Measurements from ENCODE around the gene EFNA1. TPM values are rescaled to one million over a fixed set of nuclear protein-coding genes. Genes with fewer than 3 reads are reported as not detected.

The EFNA1 gene, protein sequence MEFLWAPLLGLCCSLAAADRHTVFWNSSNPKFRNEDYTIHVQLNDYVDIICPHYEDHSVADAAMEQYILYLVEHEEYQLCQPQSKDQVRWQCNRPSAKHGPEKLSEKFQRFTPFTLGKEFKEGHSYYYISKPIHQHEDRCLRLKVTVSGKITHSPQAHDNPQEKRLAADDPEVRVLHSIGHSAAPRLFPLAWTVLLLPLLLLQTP
- 21.7 to 30.6 TPM (median 26.3 TPM) in 5 replicates for total RNA-seq (2022; extraction: Qiagen RNA extraction)

DNA sequence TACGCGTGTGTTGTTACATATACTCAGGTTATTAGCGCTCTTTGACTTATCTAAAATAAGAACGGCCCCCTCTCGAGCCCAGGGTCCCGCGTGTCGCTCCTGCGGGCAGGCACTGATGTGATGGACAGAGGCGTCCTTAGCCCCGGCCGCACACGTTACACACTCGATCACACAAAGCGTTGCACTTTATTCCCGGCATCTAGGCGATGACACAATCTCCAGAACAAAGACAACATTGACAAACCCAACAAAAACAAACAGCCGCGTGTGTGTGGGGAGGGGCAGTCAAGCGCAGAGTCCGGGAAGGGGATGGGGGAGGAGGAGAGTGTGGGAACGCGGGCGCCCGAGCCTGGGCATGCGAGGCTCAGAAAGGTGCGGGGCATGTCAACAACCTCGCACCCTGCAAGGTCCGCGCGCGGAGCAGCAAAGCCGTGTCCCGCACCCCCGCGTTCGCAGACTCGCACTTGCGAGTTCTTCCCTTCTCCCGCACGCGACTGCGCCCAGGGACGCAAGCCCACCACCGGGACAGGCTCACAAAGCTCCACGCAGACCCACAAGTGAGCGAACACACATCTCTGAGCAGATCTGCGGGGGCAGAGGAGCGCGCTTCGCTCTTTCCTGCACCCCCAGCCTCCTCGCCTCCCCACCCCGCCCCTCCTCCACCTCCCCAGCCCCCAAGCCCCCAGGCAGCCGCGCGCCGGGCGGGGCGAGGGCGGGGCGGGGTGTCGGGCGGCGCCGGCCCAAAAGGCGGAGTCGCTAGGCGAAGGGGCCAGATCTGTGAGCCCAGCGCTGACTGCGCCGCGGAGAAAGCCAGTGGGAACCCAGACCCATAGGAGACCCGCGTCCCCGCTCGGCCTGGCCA lies at the start of gene EFNA1:
EFNA1 (plus strand) TSS at position 772 of the 862 bp plus-strand sequence. CDS start 102 bp downstream, outside the sequence.

DNA sequence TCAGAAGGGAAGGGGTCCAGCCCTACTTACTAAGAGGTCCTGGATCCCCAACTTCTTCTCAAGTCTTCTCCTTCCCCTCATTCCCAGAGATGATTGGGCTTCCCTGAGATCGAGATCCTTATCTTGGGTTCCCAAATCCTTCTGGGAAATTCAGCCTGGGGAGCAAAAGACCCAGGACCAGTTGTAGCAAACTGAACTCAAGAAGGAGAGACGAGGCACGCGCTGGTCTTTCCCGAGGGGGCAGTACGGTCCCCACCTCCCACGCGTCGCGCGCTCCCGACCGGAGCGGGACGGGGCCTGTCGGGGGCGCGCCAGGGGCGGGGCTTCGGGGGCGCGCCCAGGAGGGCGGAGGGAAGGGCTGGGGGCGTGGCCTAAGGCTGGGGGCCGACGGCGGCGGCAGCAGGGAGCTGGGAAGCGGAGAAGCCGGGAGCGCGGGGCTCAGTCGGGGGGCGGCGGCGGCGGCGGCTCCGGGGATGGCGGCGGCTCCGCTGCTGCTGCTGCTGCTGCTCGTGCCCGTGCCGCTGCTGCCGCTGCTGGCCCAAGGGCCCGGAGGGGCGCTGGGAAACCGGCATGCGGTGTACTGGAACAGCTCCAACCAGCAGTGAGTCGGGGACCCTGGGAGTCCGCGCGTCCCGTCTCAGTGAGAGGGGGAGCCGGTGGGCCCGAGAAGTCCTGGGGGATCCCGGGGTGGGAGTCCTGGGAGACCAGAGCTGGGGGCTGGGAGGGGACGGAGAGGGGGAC lies 49.0 kb upstream of the EFNA1 start, which contains the start of gene EFNA3:
EFNA3 (plus strand) TSS at position 369 of the 741 bp plus-strand sequence; CDS start at position 474, 105 bp downstream.

DNA sequence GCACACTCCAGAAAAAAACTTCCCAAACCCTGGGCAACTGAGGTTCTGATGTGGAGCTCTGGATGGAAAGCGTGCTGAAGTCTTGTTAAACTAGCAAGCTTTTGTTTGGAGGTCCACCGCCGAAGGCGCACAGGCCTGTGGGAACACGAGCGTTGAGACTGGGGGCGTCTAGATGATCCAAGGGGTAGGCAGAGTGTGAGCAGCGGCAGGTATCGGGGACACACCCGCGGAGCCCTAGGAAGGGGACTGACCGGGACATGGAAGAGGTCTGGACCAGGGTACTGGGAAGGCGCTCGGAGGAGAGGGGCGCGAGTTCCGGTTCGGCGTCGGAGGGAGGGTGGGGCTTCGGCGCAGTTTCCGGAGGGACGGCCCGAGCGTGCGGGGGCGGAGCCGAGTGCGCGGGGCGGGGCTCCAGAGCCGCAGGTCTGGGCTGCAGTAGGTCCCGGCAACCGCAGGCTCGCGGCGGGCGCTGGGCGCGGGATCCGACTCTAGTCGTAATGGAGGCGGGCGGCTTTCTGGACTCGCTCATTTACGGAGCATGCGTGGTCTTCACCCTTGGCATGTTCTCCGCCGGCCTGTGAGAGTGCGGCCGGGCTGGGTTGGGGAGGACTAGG lies 7.8 kb downstream of the EFNA1 start, which contains the start of gene SLC50A1:
SLC50A1 (plus strand) TSS at position 438 of the 614 bp plus-strand sequence; CDS start at position 498, 60 bp downstream.

DNA sequence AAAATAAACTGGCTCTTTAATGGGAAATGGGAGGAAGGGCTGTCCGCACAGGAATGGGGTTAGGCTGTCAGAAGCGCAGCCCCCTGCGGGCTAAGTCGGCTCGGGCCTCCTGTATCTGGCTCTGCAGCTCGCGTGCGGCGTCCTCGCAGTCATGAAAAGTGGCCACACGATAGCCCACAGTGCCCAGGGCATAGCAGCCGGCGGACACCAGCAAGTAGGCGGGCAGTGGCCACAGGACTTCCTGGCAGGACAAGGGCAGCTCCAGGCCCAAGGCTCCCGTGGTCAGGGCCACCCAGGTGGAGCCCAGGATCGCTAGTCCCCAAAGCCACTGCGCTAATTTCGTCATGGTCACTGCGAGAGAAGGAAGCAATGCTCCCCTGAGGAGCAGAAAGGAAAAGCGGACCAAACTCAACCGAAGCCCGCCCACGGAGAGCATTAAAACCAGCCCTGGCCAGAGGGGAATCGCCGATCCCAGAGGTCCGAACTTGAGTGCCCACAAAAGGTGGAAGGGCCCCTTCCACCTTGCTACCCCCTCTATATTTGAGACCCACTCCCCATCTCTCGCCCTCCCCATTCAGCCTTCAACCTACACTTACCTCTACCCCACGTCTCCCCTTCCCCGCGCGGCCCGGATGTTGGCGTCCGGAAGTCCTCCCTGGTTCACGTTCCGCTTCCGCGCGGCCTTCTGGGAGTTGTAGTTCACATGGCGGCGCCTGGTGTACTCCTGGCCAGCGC lies 12.4 kb downstream of the EFNA1 start, which contains the start of gene DPM3:
DPM3 (minus strand) TSS at position 637 of the 735 bp plus-strand sequence; CDS start at position 346, 291 bp downstream.

DNA sequence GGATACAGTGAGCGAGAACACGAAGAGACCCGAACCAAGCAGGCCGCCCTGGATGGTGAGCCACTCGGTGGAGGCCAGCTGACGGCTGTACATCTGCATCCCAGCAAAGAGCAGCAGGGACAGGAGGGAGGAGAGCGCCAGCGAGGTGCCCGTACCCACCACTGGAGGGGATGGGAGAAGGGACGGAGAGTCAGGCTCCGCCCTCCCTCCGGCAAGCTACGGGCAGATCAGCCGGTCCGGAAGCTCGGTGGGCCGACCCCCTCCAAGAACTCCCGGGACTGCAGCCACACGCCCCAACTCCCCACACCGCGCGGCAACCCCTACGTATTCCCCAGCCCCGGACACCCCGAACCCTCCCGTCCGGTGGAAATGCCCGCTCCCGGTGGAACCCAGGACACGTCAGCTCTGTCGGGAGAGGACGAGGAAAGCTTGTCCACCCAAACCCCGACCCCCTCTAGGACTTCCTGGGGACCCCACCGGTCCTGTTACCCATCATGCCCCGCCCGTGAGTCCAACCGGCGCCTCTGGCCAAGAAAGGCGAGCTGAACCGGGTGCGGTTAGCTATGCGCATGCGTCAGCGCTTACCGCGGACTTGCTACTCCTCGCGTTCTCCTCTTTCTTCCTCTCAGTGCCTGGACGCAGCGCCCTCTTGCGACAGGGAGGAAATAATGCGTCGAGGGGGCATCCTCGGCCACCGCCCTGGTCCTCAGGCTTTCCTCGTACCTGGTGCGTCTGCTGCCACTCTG lies 45.2 kb downstream of the EFNA1 start, which contains the start of gene KRTCAP2:
KRTCAP2 (minus strand) TSS at position 573 of the 746 bp plus-strand sequence; CDS start at position 493, 80 bp downstream.

DNA sequence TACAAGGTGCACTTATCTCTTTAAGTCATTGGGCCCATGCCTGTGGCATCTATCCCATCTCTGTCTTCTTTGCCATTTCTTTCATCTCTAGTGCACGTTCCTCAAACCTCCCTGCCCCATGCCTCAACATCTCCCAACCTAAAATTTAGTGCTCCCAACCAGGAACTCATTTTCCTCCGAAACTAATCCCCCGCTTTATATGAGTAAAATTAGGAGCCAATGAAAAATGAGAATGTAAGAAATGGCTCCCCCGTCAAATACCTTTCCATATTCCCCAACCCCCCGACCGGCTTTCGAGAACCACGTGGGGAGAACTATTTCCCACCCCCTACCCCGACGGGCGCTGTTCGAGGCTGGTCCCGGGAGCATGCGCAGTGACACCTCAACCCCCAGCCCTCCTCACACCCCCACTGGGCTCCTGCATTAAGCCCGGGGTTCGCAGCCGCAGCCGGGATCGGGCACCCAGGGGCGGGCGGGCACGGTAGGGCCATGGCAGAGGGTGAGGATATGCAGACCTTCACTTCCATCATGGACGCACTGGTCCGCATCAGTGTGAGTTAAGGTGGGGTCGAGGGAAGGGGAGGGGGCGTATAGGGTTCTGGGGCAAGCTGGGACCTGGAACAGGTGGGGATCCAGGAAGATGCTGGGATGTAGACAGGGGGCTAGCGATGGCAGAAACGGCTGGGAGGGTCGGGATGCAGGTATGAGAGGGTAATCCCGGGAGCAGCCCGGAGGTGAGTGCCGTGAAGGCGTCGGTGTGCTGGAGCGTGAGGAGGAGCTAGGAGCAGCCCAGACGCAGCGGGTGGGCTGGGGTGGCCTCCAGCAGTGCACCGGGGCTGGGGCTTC lies 46.0 kb downstream of the EFNA1 start, which contains the start of gene TRIM46:
TRIM46 (plus strand) TSS at position 372 of the 846 bp plus-strand sequence; CDS start at position 490, 118 bp downstream.

Other genes starting within 250 kb of the EFNA1 start
- gene PMVK, start 191.2 kb upstream of the EFNA1 start, total RNA-seq (2022; extraction: Qiagen RNA extraction) = 39.6 to 50.3 TPM (median 45.3 TPM) in 5 replicates
- 13.5 to 15.9 TPM (median 14.6 TPM) in 5 replicates for gene PBXIP1, start 171.8 kb upstream of the EFNA1 start, total RNA-seq (2022; extraction: Qiagen RNA extraction)
- gene PYGO2, start 166.1 kb upstream of the EFNA1 start, total RNA-seq (2022; extraction: Qiagen RNA extraction) = 21.6 to 23.1 TPM (median 21.9 TPM) in 5 replicates
- 219 to 266 TPM (median 254 TPM) in 5 replicates for gene SHC1, start 157.1 kb upstream of the EFNA1 start, total RNA-seq (2022; extraction: Qiagen RNA extraction)
- 307 to 357 TPM (median 343 TPM) in 5 replicates for gene CKS1B, start 153.2 kb upstream of the EFNA1 start, total RNA-seq (2022; extraction: Qiagen RNA extraction)
- 38.0 to 45.6 TPM (median 44.1 TPM) in 5 replicates for gene FLAD1, start 144.5 kb upstream of the EFNA1 start, total RNA-seq (2022; extraction: Qiagen RNA extraction)
- gene LENEP, start 134.3 kb upstream of the EFNA1 start, total RNA-seq (2022; extraction: Qiagen RNA extraction) = not detected in 5 replicates
- 41.1 to 55.1 TPM (median 52.6 TPM) in 5 replicates for gene ZBTB7B, start 125.1 kb upstream of the EFNA1 start, total RNA-seq (2022; extraction: Qiagen RNA extraction)
- 0.37 to 1.2 TPM (median 0.71 TPM) in 5 replicates for gene DCST2, start 94.1 kb upstream of the EFNA1 start, total RNA-seq (2022; extraction: Qiagen RNA extraction)
- gene DCST1, start 94.1 kb upstream of the EFNA1 start, total RNA-seq (2022; extraction: Qiagen RNA extraction) = 0.05 to 0.07 TPM in 2 of 5 replicates, not detected in the others
- 76.8 to 119 TPM (median 109 TPM) in 5 replicates for gene ADAM15, start 76.6 kb upstream of the EFNA1 start, total RNA-seq (2022; extraction: Qiagen RNA extraction)
- 15.5 to 17.4 TPM (median 16.3 TPM) in 5 replicates for gene EFNA4, start 64.1 kb upstream of the EFNA1 start, total RNA-seq (2022; extraction: Qiagen RNA extraction)
- gene EFNA3, start 49.0 kb upstream of the EFNA1 start, total RNA-seq (2022; extraction: Qiagen RNA extraction) = 12.3 to 14.8 TPM (median 14.2 TPM) in 5 replicates
- gene SLC50A1, start 8.0 kb downstream of the EFNA1 start, total RNA-seq (2022; extraction: Qiagen RNA extraction) = 31.8 to 37.5 TPM (median 32.9 TPM) in 5 replicates
- 74.0 to 113 TPM (median 104 TPM) in 5 replicates for gene DPM3, start 12.7 kb downstream of the EFNA1 start, total RNA-seq (2022; extraction: Qiagen RNA extraction)
- gene KRTCAP2, start 45.4 kb downstream of the EFNA1 start, total RNA-seq (2022; extraction: Qiagen RNA extraction) = 212 to 265 TPM (median 253 TPM) in 5 replicates
- 2.0 to 3.1 TPM (median 2.9 TPM) in 5 replicates for gene TRIM46, start 46.0 kb downstream of the EFNA1 start, total RNA-seq (2022; extraction: Qiagen RNA extraction)
- gene THBS3, start 80.0 kb downstream of the EFNA1 start, total RNA-seq (2022; extraction: Qiagen RNA extraction) = 6.3 to 9.1 TPM (median 8.6 TPM) in 5 replicates
- 67.5 to 77.3 TPM (median 75.2 TPM) in 5 replicates for gene MTX1, start 80.8 kb downstream of the EFNA1 start, total RNA-seq (2022; extraction: Qiagen RNA extraction)
- 26.2 to 38.1 TPM (median 32.7 TPM) in 5 replicates for gene ENTREP3, start 127.6 kb downstream of the EFNA1 start, total RNA-seq (2022; extraction: Qiagen RNA extraction)
- 96.0 to 128 TPM (median 117 TPM) in 5 replicates for gene SCAMP3, start 134.5 kb downstream of the EFNA1 start, total RNA-seq (2022; extraction: Qiagen RNA extraction)
- gene CLK2, start 145.6 kb downstream of the EFNA1 start, total RNA-seq (2022; extraction: Qiagen RNA extraction) = 19.6 to 28.0 TPM (median 23.6 TPM) in 5 replicates
- gene HCN3, start 149.6 kb downstream of the EFNA1 start, total RNA-seq (2022; extraction: Qiagen RNA extraction) = 3.1 to 5.8 TPM (median 4.5 TPM) in 5 replicates
- gene PKLR, start 173.6 kb downstream of the EFNA1 start, total RNA-seq (2022; extraction: Qiagen RNA extraction) = 0.02 TPM in 3 of 5 replicates, not detected in the others
- 159 to 178 TPM (median 164 TPM) in 5 replicates for gene FDPS, start 181.0 kb downstream of the EFNA1 start, total RNA-seq (2022; extraction: Qiagen RNA extraction)
- 40.0 to 56.3 TPM (median 51.9 TPM) in 5 replicates for gene RUSC1, start 193.0 kb downstream of the EFNA1 start, total RNA-seq (2022; extraction: Qiagen RNA extraction)

Measured in A549 treated with AZD2906 at 1 μM for 4 hours (cell line).